Suprapubic skin (tissue), 4 donors: Measurements from ENCODE around the gene MKX. TPM values are rescaled to one million over a fixed set of nuclear protein-coding genes. Genes with fewer than 3 reads are reported as not detected.

ENCODE experiments used
- DNase-seq, 2 donors: peaks; one replicate each; pipeline ENCODE4 v3.0.0-alpha.2; 2019; ENCODE audit warnings: low spot score in 2 of 2
- H3K27ac ChIP-seq: fragments of 200-600 bp; sonication (generic); one replicate; pipeline ENCODE4 v1.5.1; 2019
- H3K27me3 ChIP-seq: fragments of 200-600 bp; sonication (generic); one replicate; pipeline ENCODE4 v1.5.1; 2019
- H3K36me3 ChIP-seq: fragments of 200-600 bp; sonication (generic); one replicate; pipeline ENCODE4 v1.5.1; 2019
- H3K4me1 ChIP-seq: fragments of 200-600 bp; sonication (generic); one replicate; pipeline ENCODE4 v1.5.1; 2019
- H3K4me3 ChIP-seq: fragments of 200-600 bp; sonication (generic); one replicate; pipeline ENCODE4 v1.5.1; 2019; ENCODE audit warnings: mild to moderate bottlenecking
- H3K9me3 ChIP-seq: fragments of 200-600 bp; sonication (generic); one replicate; pipeline ENCODE4 v1.5.1; 2019
- CTCF ChIP-seq, 2 donors: fragments of 200-600 bp in 1 of 2; fragments of 450-650 bp in 1 of 2; sonication (generic) in 1 of 2; IDR thresholded peaks; one replicate each; pipeline ENCODE4 v1.5.1; 2016 to 2019; ENCODE audit warnings: antibody characterized with exemption in 2 of 2, mild to moderate bottlenecking in 1 of 2, moderate library complexity in 1 of 2
- EP300 ChIP-seq: sonication (generic); formaldehyde crosslinking; IDR thresholded peaks from one replicate; pipeline ENCODE4 v1.6.1; 2017; ENCODE audit warnings: antibody characterized with exemption
- POLR2A ChIP-seq, 2 donors: fragments of 450-650 bp; IDR thresholded peaks; one replicate each; pipeline ENCODE4 v1.6.1; 2017; ENCODE audit warnings: antibody characterized with exemption in 2 of 2, mild to moderate bottlenecking in 2 of 2, moderate library complexity in 2 of 2
- POLR2AphosphoS5 ChIP-seq, 3 donors: sonication (generic); formaldehyde crosslinking; IDR thresholded peaks; one replicate each; pipeline ENCODE4 v1.6.1; 2017; ENCODE audit warnings: antibody characterized with exemption in 3 of 3
- whole genome bisulfite sequencing: methylation state at CpG from one replicate; pipeline ENCODE4 v1.1.5; 2018; 5-methylcytosine and 5-hydroxymethylcytosine counted together
- total RNA-seq, 4 donors: library from RNA; depleted of rRNA; stranded (reverse); fragments of >200 nt; gene quantifications; one replicate each; pipeline ENCODE4 v1.1.0, GENCODE V29; 2016

The MKX gene
- total RNA-seq, 4 donors from 2014 or later = 0.25 to 0.68 (median 0.55) TPM

- Histone ChIP-seq H3K4me1 (no peaks in the 10 kb centered on the region), H3K36me3 (no peaks in the 10 kb centered on the region)
- 45% methylated on average over 4 of the region's 4 CpGs for WGBS
These were observed 84.9 kb downstream of the MKX start for GRCh38 chr10:27660711-27661110.

GRCh38 chr10:27660268-27660667 is 85.4 kb downstream of the MKX start:
- no peak overlapping the region for H3K4me3 ChIP-seq
- no peak for DNase-seq
- H3K27me3 ChIP-seq = no peaks in the 10 kb centered on the region
- WGBS = 78% methylated on average over 11 of the region's 11 CpGs
- H3K9me3 ChIP-seq = no peaks in the 10 kb centered on the region
- no peak overlapping the region for H3K27ac ChIP-seq
- H3K36me3 ChIP-seq = no peaks in the 10 kb centered on the region
- TF ChIP-seq EP300 = no peak
- TF ChIP-seq POLR2AphosphoS5 (IDR thresholded peaks at IDR 0.05) = no peak
- TF ChIP-seq POLR2A (IDR thresholded peaks at IDR 0.05) = no peak
- no peak for TF ChIP-seq CTCF (IDR thresholded peaks at IDR 0.05)
- H3K4me1 ChIP-seq = no peaks in the 10 kb centered on the region

More at GRCh38 chr10:27660711-27661110, 84.9 kb downstream of the MKX start:
- DNase-seq = no peak
- Histone ChIP-seq H3K4me3 (no peak overlapping the region), H3K27ac (no peak overlapping the region), H3K27me3 (no peaks in the 10 kb centered on the region), H3K9me3 (no peaks in the 10 kb centered on the region)
- no peak for TF ChIP-seq POLR2A (IDR thresholded peaks at IDR 0.05)
- no peak for TF ChIP-seq POLR2AphosphoS5 (IDR thresholded peaks at IDR 0.05)
- no peak for TF ChIP-seq CTCF (IDR thresholded peaks at IDR 0.05)
- TF ChIP-seq EP300 = no peak

GRCh38 chr10:27659786-27660185 is 85.8 kb downstream of the MKX start:
- Histone ChIP-seq H3K36me3 (no peaks in the 10 kb centered on the region), H3K4me3 (no peak overlapping the region), H3K27ac (no peak overlapping the region), H3K27me3 (no peaks in the 10 kb centered on the region), H3K4me1 (no peaks in the 10 kb centered on the region), H3K9me3 (no peaks in the 10 kb centered on the region)
- 92% methylated on average over 5 of the region's 6 CpGs for WGBS
- DNase-seq = no peak
- TF ChIP-seq POLR2AphosphoS5 (IDR thresholded peaks at IDR 0.05) (no peak), CTCF (IDR thresholded peaks at IDR 0.05) (no peak), EP300 (no peak), POLR2A (IDR thresholded peaks at IDR 0.05) (no peak)

DNA sequence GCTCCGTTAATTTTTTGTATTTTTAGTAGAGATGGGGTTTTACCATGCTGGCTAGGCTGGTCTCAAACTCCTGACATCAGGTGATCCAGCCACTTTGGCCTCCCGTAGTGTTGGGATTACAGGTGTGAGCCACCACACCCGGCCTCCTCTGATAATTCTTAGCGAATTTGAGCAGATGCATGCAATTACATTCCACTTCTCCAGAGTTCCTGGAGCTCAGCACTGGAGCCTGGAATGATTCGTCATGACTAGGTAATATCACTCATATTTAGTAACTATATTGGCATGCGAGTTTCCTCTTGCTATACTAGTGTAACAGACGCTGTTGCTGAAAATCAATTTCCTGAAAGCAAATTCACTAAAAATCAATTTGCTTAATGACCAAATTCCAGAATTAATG is 86.8 kb downstream of the MKX start:
- 86% methylated on average over 7 of the region's 7 CpGs for WGBS

DNA sequence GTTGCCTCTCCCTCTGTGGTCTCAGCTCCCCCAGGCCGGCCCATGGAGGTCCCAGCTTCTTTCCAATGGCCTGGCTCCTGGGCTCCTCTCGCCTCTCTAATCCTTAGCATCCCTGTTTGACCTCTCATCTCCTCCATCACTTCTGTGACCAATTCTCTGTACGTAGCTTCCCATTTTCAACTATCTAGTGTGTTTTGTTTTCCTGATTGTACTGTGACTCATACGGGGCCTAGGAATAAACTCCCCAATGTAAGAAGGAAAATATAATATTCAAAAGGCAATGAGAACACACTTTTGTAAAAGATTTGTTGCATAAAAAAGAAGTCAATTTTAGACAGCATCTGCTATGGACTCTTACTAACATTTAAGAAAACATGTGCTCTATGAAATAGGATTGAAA is 90.3 kb downstream of the MKX start:
- Histone ChIP-seq H3K4me3 (no peak overlapping the region), H3K27ac (no peak overlapping the region), H3K27me3 (no peaks in the 10 kb centered on the region), H3K36me3 (no peaks in the 10 kb centered on the region), H3K4me1 (no peaks in the 10 kb centered on the region), H3K9me3 (no peaks in the 10 kb centered on the region)
- 88% methylated on average over 4 of the region's 4 CpGs for WGBS
- no peak for DNase-seq
- no peak for TF ChIP-seq POLR2AphosphoS5 (IDR thresholded peaks at IDR 0.05)
- TF ChIP-seq EP300 = no peak
- no peak for TF ChIP-seq CTCF (IDR thresholded peaks at IDR 0.05)
- no peak for TF ChIP-seq POLR2A (IDR thresholded peaks at IDR 0.05)

More for the DNA sequence above, 86.8 kb downstream of the MKX start:
- Histone ChIP-seq H3K9me3 (no peaks in the 10 kb centered on the region), H3K4me3 (no peak overlapping the region), H3K27me3 (no peaks in the 10 kb centered on the region), H3K27ac (no peak overlapping the region), H3K36me3 (no peaks in the 10 kb centered on the region), H3K4me1 (no peaks in the 10 kb centered on the region)
- DNase-seq = no peak
- TF ChIP-seq CTCF (IDR thresholded peaks at IDR 0.05) (no peak), EP300 (no peak), POLR2AphosphoS5 (IDR thresholded peaks at IDR 0.05) (no peak), POLR2A (IDR thresholded peaks at IDR 0.05) (no peak)
